Skeletal muscle cell (primary cell): ENCODE measurements around the gene LAMC1.
"Not testable (repeated sequence)": the region's sequence is repeated elsewhere in the genome, so short reads cannot be mapped to it uniquely, and the experiment has no call there.

Experiments used
- DNase-seq: peaks from one replicate; pipeline ENCODE4 v3.0.0-alpha.2; 2010; ENCODE audit warnings: low read depth
- H3K4me3 ChIP-seq: 2 replicates; pipeline ENCODE4 v1.5.1; 2011; ENCODE audit warnings: low read depth, mild to moderate bottlenecking, control low read depth, low read length, moderate library complexity

Gene LAMC1

GRCh38 chr1:183072595-183072994, 49.4 kb downstream of the LAMC1 start:
- not testable (repeated sequence) for H3K4me3 ChIP-seq, DNase-seq

- no peak overlapping the region for H3K4me3 ChIP-seq
- no peak for DNase-seq
Measured at GRCh38 chr1:183073320-183073719, 50.1 kb downstream of the LAMC1 start.

- DNase-seq, result no peak
- no peak overlapping the region for H3K4me3 ChIP-seq
Measured at GRCh38 chr1:183074215-183074614, 51.0 kb downstream of the LAMC1 start.

- peak; percentile 52 for DNase-seq
- H3K4me3 ChIP-seq, result no peak overlapping the region
Measured at GRCh38 chr1:183075861-183076260, 52.6 kb downstream of the LAMC1 start.

- no peak for DNase-seq
Measured at GRCh38 chr1:183077097-183077496, 53.9 kb downstream of the LAMC1 start.

GRCh38 chr1:183079712-183080388, 56.6 kb downstream of the LAMC1 start:
- H3K4me3 ChIP-seq, result no peak overlapping the region
- DNase-seq, result no peak

More at GRCh38 chr1:183077097-183077496, 53.9 kb downstream of the LAMC1 start:
- no peak overlapping the region for H3K4me3 ChIP-seq

GRCh38 chr1:183080406-183080805, 57.2 kb downstream of the LAMC1 start:
- H3K4me3 ChIP-seq, result no peak overlapping the region
- DNase-seq, result no peak

- DNase-seq, result no peak
- H3K4me3 ChIP-seq, result no peak overlapping the region
Measured at GRCh38 chr1:183081402-183082120, 58.3 kb downstream of the LAMC1 start.

- no peak for DNase-seq
- H3K4me3 ChIP-seq, result no peak overlapping the region
Measured at GRCh38 chr1:183082650-183083049, 59.4 kb downstream of the LAMC1 start.

- no peak overlapping the region for H3K4me3 ChIP-seq
- no peak for DNase-seq
Measured at GRCh38 chr1:183087001-183087400, 63.8 kb downstream of the LAMC1 start.

GRCh38 chr1:183089025-183089639, 65.9 kb downstream of the LAMC1 start:
- no peak for DNase-seq
- H3K4me3 ChIP-seq, result no peak overlapping the region

GRCh38 chr1:183090391-183091006, 67.3 kb downstream of the LAMC1 start:
- DNase-seq, result peak; percentile 68
- no peak overlapping the region for H3K4me3 ChIP-seq

- H3K4me3 ChIP-seq, result no peak overlapping the region
- DNase-seq, result no peak
Measured at GRCh38 chr1:183091181-183091580, 68.0 kb downstream of the LAMC1 start.

GRCh38 chr1:183092350-183092749, 69.1 kb downstream of the LAMC1 start:
- DNase-seq, result no peak
- H3K4me3 ChIP-seq, result no peak overlapping the region

- no peak for DNase-seq
- no peak overlapping the region for H3K4me3 ChIP-seq
Measured at GRCh38 chr1:183093066-183093668, 69.9 kb downstream of the LAMC1 start.

GRCh38 chr1:183093786-183094298, 70.6 kb downstream of the LAMC1 start:
- no peak overlapping the region for H3K4me3 ChIP-seq
- DNase-seq, result peak; percentile 70

GRCh38 chr1:183094351-183094750, 71.1 kb downstream of the LAMC1 start:
- no peak overlapping the region for H3K4me3 ChIP-seq
- DNase-seq, result no peak

- no peak for DNase-seq
- no peak overlapping the region for H3K4me3 ChIP-seq
Measured at GRCh38 chr1:183096351-183096750, 73.1 kb downstream of the LAMC1 start.

- peak; percentile 71 for DNase-seq
- no peak overlapping the region for H3K4me3 ChIP-seq
Measured at GRCh38 chr1:183096894-183097293, 73.7 kb downstream of the LAMC1 start.
